ENCODE results near the gene RPL18. TPM values are rescaled to one million over a fixed set of nuclear protein-coding genes. Genes with fewer than 3 reads are reported as not detected.

The RPL18 gene
- total and polyA plus RNA-seq, 9 of the 15 experiments (the other 6 are each of a cell fraction or from before 2014, with no cell fraction given), result 312 to 2,635 (median 1,653) TPM

DNA sequence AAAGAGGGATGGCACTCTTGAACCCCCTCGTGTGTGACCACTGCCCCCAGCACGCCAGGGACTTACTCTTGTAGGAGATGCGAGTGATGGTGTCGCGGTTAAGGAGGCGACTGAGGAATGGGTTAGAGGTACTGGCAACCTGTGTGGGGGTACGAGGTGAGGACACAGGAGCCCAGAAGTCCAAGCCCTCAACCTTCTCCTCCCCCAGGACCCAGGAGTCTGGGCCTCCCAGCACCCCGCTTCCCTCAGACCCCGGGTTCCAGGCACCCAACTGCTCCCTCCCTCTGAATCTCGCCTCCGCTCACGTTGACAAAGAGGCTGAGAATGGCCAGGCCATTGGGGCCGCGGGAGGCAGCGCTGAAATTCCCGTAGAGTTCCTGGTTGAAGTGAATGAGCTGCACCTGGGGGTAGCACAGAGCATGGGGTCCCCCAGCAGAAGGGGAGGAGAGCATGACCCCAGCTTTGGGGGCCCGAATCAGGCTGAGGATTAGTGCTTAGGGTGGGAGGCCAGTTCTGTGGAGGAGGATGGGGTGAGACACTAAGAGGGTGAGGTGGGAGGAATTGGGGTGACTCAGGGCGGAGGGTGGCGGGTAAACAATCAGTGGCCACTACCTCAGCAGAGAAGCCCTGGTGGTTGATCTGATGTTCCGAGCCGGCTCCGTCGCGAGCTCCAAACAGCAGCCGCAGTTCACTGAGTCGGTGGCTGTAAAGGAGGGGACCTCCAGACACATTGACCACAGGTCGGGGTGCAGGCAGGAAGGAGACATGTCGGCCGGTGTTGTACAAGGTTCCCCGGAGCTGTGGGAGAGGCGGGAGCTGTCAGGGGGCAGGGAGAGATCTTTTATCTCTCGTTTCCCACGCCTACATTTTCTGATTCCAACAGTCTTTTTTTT is 20.8 kb upstream of the RPL18 start (continued):
- TF ChIP-seq, protein P1, sequence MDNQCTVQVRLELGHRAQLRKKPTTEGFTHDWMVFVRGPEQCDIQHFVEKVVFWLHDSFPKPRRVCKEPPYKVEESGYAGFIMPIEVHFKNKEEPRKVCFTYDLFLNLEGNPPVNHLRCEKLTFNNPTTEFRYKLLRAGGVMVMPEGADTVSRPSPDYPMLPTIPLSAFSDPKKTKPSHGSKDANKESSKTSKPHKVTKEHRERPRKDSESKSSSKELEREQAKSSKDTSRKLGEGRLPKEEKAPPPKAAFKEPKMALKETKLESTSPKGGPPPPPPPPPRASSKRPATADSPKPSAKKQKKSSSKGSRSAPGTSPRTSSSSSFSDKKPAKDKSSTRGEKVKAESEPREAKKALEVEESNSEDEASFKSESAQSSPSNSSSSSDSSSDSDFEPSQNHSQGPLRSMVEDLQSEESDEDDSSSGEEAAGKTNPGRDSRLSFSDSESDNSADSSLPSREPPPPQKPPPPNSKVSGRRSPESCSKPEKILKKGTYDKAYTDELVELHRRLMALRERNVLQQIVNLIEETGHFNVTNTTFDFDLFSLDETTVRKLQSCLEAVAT (IDR thresholded peaks at IDR 0.05), result peak in 1 of 2 experiments; percentile 24; a peak in 1 of 4 replicates
- peak; percentile 82 for TF ChIP-seq FOSL1 (tag; conservative IDR thresholded peaks at IDR 0.05)
- peak; percentile 14; the same call in 1 of the 2 replicates for TF ChIP-seq LEF1 (IDR thresholded peaks at IDR 0.05)
- no peak for TF ChIP-seq MECOM (CRISPR knock-in tag; IDR thresholded peaks at IDR 0.05)
- TF ChIP-seq ZFX (CRISPR knock-in tag; IDR thresholded peaks at IDR 0.05), result peak; percentile 55
- TF ChIP-seq ZNF584 (CRISPR knock-in tag; IDR thresholded peaks at IDR 0.05; ENCODE audit: low read depth), result no peak; the same call in 1 of the 2 replicates
- 0 out of 2 replicates have a peak, but pooled peaks have one; percentile 9 for TF ChIP-seq MIER1 (IDR thresholded peaks at IDR 0.05; ENCODE audit: low read depth)
- TF ChIP-seq, protein P2, sequence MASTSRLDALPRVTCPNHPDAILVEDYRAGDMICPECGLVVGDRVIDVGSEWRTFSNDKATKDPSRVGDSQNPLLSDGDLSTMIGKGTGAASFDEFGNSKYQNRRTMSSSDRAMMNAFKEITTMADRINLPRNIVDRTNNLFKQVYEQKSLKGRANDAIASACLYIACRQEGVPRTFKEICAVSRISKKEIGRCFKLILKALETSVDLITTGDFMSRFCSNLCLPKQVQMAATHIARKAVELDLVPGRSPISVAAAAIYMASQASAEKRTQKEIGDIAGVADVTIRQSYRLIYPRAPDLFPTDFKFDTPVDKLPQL (IDR thresholded peaks at IDR 0.05; ENCODE audit: extremely low read depth, insufficient read length), result peak; percentile 36
- TF ChIP-seq EZH2 (IDR thresholded peaks at IDR 0.05; ENCODE audit: borderline replicate concordance, low read depth, low read length), result no peak
- no peak for TF ChIP-seq NFE2L1 (tag; IDR thresholded peaks at IDR 0.05; ENCODE audit: borderline replicate concordance, low read depth)
- TF ChIP-seq RBM14 (IDR thresholded peaks at IDR 0.05; ENCODE audit: borderline replicate concordance, insufficient read depth, low read depth, low read length), result no peak
- TF ChIP-seq MTA2 (IDR thresholded peaks at IDR 0.05; ENCODE audit: low read depth), result no peak

Data from K562 (cell line).